Ishikawa (cell line): ENCODE results near the gene RBPJL.

Experiments used
- EP300 ChIP-seq: IDR thresholded peaks from 2 replicates; pipeline ENCODE4 v1.6.1; 2012; ENCODE audit warnings: borderline replicate concordance
- ZBTB7A ChIP-seq: IDR thresholded peaks from 2 replicates; pipeline ENCODE4 v1.6.1; 2012; ENCODE audit warnings: low read depth
- TF ChIP-seq, protein P1 (sequence below): IDR thresholded peaks from 2 replicates; pipeline ENCODE4 v1.6.1; 2012
- TF ChIP-seq, protein P2 (sequence below): IDR thresholded peaks from 2 replicates; pipeline ENCODE4 v1.6.1; 2012

DNA sequence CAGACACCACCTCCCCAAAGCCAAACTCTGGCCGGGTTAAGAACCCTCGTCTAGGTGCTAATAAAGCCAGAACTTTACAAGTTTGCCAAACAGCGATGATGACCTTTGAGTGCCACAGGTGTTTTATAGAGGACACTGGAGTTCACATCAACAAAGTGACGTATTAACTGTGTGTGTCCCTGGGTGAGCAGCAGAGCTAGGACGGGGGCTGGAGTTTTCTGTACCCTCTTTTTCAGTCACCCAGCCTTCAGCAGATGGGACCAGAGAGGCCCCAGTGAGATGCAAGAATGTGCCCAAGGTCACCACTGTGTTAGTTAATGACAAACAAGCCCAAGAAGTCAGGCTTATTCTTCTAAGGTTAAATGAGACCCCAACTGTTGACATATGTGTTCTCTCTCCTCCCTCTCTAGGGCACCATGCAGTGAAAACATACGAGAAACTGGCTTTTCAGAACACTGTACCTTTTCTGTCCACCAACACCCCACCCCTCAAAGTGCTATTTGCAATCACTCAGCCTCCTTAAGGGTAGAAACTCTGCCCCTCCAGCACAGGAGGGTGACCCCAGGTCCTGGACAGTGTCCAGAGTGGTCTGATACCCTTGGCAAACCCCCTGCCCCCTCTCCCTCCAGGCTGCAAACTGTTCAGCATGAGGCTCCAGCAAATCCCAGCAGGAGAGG lies 36.4 kb downstream of the RBPJL start:
- TF ChIP-seq, protein P1, sequence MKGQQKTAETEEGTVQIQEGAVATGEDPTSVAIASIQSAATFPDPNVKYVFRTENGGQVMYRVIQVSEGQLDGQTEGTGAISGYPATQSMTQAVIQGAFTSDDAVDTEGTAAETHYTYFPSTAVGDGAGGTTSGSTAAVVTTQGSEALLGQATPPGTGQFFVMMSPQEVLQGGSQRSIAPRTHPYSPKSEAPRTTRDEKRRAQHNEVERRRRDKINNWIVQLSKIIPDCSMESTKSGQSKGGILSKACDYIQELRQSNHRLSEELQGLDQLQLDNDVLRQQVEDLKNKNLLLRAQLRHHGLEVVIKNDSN = no peak
- TF ChIP-seq, protein P2, sequence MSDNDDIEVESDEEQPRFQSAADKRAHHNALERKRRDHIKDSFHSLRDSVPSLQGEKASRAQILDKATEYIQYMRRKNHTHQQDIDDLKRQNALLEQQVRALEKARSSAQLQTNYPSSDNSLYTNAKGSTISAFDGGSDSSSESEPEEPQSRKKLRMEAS = no peak
- TF ChIP-seq ZBTB7A (no peak), EP300 (no peak)
